Esophagus squamous epithelium (tissue), 4 donors: ENCODE measurements around the gene SH2D3A.

Experiments
- CTCF ChIP-seq, 6 experiments: fragments of 450-650 bp in 4 of 6; fragments of 200-600 bp in 2 of 6; sonication (generic) in 2 of 6; IDR thresholded peaks; one replicate each; pipeline ENCODE4 v1.5.1; 2016 to 2019; ENCODE audit warnings: antibody characterized with exemption in 6 of 6, mild to moderate bottlenecking in 4 of 6, moderate library complexity in 4 of 6
- POLR2A ChIP-seq, 4 donors: fragments of 450-650 bp; IDR thresholded peaks; one replicate each; pipeline ENCODE4 v1.6.1; 2017; ENCODE audit warnings: antibody characterized with exemption in 4 of 4, mild to moderate bottlenecking in 4 of 4, moderate library complexity in 3 of 4

- TF ChIP-seq CTCF (IDR thresholded peaks at IDR 0.05) (no peak), POLR2A (IDR thresholded peaks at IDR 0.05) (no peak)
These were observed 5.7 kb upstream of the SH2D3A start for GRCh38 chr19:6772866-6773322.
